ENCODE measurements around the gene HIGD1A. TPM values are rescaled to one million over a fixed set of nuclear protein-coding genes. Genes with fewer than 3 reads are reported as not detected.

Gene HIGD1A
- polyA plus RNA-seq, 6 donors from 2014 or later, result 47.7 to 83.7 (median 65.3) TPM

- Mint-ChIP-seq H3K9me3 (peaks cover 0 to 9% (median 0%) of the 10 kb centered on the region in 7 donors), H3K36me3 (no peaks in the 10 kb centered on the region), H3K27me3 (no peaks in the 10 kb centered on the region), H3K4me3 (peak overlapping the region; percentile 85 to 97 (median 95)), H3K27ac (peak overlapping the region; percentile 90 to 98 (median 96)), H3K4me1 (peaks cover 8 to 15% (median 12%) of the 10 kb centered on the region in 3 donors)
- DNase-seq, result no peak
- peak; percentile 4 to 7 for ATAC-seq (ENCODE audit: low read depth in 2 of 2)
Observed at GRCh38 chr3:42773409-42773751, 30.9 kb downstream of the HIGD1A start.

- peaks cover 8 to 15% (median 12%) of the 10 kb centered on the region in 3 donors for H3K4me1 Mint-ChIP-seq
- peak; percentile 92 to 95 for ATAC-seq (ENCODE audit: low read depth in 2 of 2)
- H3K27ac Mint-ChIP-seq, result peak within 1 kb of the TSS; percentile 90 to 98 (median 97)
- peaks cover 0 to 9% (median 0%) of the 10 kb centered on the region in 7 donors for H3K9me3 Mint-ChIP-seq
- DNase-seq, result peak; percentile 97
- H3K36me3 Mint-ChIP-seq, result no peaks in the 10 kb centered on the region
- no peaks in the 10 kb centered on the region for H3K27me3 Mint-ChIP-seq
- peak within 1 kb of the TSS; percentile 85 to 97 (median 95) for H3K4me3 Mint-ChIP-seq
Observed at GRCh38 chr3:42772670-42773408, 31.5 kb downstream of the HIGD1A start, which contains the start of gene CCDC13. CCDC13 (minus strand) TSS chr3:42773253; CDS start chr3:42758345, 14,908 bp downstream.

GRCh38 chr3:42771271-42771670, 33.0 kb downstream of the HIGD1A start:
- ATAC-seq (ENCODE audit: low read depth in 2 of 2) (no peak), DNase-seq (no peak)
- H3K27ac Mint-ChIP-seq, result peak overlapping the region in 4 of 6 donors; percentile 17 to 93 (median 86)
- H3K4me3 Mint-ChIP-seq, result peak overlapping the region in 6 of 8 donors; percentile 21 to 95 (median 48)
- no peaks in the 10 kb centered on the region for H3K27me3 Mint-ChIP-seq
- H3K36me3 Mint-ChIP-seq, result no peaks in the 10 kb centered on the region
- peaks cover 0 to 9% (median 0%) of the 10 kb centered on the region in 7 donors for H3K9me3 Mint-ChIP-seq
- H3K4me1 Mint-ChIP-seq, result peaks cover 8 to 15% (median 12%) of the 10 kb centered on the region in 3 donors

- Mint-ChIP-seq H3K27ac (no peak overlapping the region), H3K4me3 (no peak overlapping the region), H3K27me3 (peaks cover 0 to 8% (median 0%) of the 10 kb centered on the region in 3 donors), H3K36me3 (no peaks in the 10 kb centered on the region), H3K9me3 (peaks cover 0 to 9% (median 0%) of the 10 kb centered on the region in 7 donors), H3K4me1 (peaks cover 8 to 16% (median 15%) of the 10 kb centered on the region in 3 donors)
- DNase-seq (no peak), ATAC-seq (ENCODE audit: low read depth in 2 of 2) (no peak)
Observed at GRCh38 chr3:42769477-42770131, 34.7 kb downstream of the HIGD1A start.

- H3K4me3 Mint-ChIP-seq, result no peak overlapping the region
- no peak for DNase-seq
- H3K4me1 Mint-ChIP-seq, result peaks cover 0 to 4% (median 0%) of the 10 kb centered on the region in 3 donors
- no peaks in the 10 kb centered on the region for H3K9me3 Mint-ChIP-seq
- H3K27ac Mint-ChIP-seq, result no peak overlapping the region
- peaks cover 0 to 8% (median 0%) of the 10 kb centered on the region in 3 donors for H3K27me3 Mint-ChIP-seq
- ATAC-seq (ENCODE audit: low read depth in 2 of 2), result no peak
- H3K36me3 Mint-ChIP-seq, result no peaks in the 10 kb centered on the region
Observed at GRCh38 chr3:42764561-42765295, 39.6 kb downstream of the HIGD1A start.

- no peak for DNase-seq
- no peak overlapping the region for H3K4me3 Mint-ChIP-seq
- ATAC-seq (ENCODE audit: low read depth in 2 of 2), result no peak
- H3K9me3 Mint-ChIP-seq, result no peaks in the 10 kb centered on the region
- peaks cover 0 to 4% (median 0%) of the 10 kb centered on the region in 3 donors for H3K4me1 Mint-ChIP-seq
- no peak overlapping the region for H3K27ac Mint-ChIP-seq
- H3K36me3 Mint-ChIP-seq, result no peaks in the 10 kb centered on the region
- peaks cover 0 to 8% (median 0%) of the 10 kb centered on the region in 3 donors for H3K27me3 Mint-ChIP-seq
Observed at GRCh38 chr3:42764115-42764514, 40.2 kb downstream of the HIGD1A start.

- Mint-ChIP-seq H3K27me3 (peaks cover 0 to 18% (median 7%) of the 10 kb centered on the region in 3 donors), H3K9me3 (no peaks in the 10 kb centered on the region), H3K4me3 (no peak overlapping the region), H3K36me3 (no peaks in the 10 kb centered on the region), H3K4me1 (peaks cover 0 to 4% (median 0%) of the 10 kb centered on the region in 3 donors), H3K27ac (no peak overlapping the region)
- no peak for ATAC-seq (ENCODE audit: low read depth in 2 of 2)
- no peak for DNase-seq
Observed at GRCh38 chr3:42763021-42763420, 41.3 kb downstream of the HIGD1A start.

GRCh38 chr3:42762046-42762724, 42.1 kb downstream of the HIGD1A start:
- peak overlapping the region in 1 of 6 donors; percentile 8 for H3K27ac Mint-ChIP-seq
- ATAC-seq (ENCODE audit: low read depth in 2 of 2) (no peak), DNase-seq (no peak)
- H3K27me3 Mint-ChIP-seq, result peaks cover 0 to 20% (median 7%) of the 10 kb centered on the region in 3 donors
- no peaks in the 10 kb centered on the region for H3K36me3 Mint-ChIP-seq
- no peaks in the 10 kb centered on the region for H3K9me3 Mint-ChIP-seq
- peaks cover 0 to 4% (median 0%) of the 10 kb centered on the region in 3 donors for H3K4me1 Mint-ChIP-seq
- no peak overlapping the region for H3K4me3 Mint-ChIP-seq

GRCh38 chr3:42758126-42758525, 46.2 kb downstream of the HIGD1A start:
- no peak overlapping the region for H3K27ac Mint-ChIP-seq
- no peaks in the 10 kb centered on the region for H3K36me3 Mint-ChIP-seq
- no peak for DNase-seq
- H3K4me3 Mint-ChIP-seq, result no peak overlapping the region
- no peaks in the 10 kb centered on the region for H3K9me3 Mint-ChIP-seq
- H3K4me1 Mint-ChIP-seq, result no peaks in the 10 kb centered on the region
- ATAC-seq (ENCODE audit: low read depth in 2 of 2), result no peak
- H3K27me3 Mint-ChIP-seq, result peaks cover 0 to 11% (median 7%) of the 10 kb centered on the region in 3 donors

GRCh38 chr3:42756681-42757213, 47.5 kb downstream of the HIGD1A start:
- peak overlapping the region in 1 of 6 donors; percentile 9 for H3K27ac Mint-ChIP-seq

GRCh38 chr3:42755681-42756578, 48.4 kb downstream of the HIGD1A start:
- ATAC-seq (ENCODE audit: low read depth in 2 of 2) (peak in 1 of 2 donors; percentile 42), DNase-seq (no peak)
- Mint-ChIP-seq H3K4me3 (no peak overlapping the region), H3K36me3 (no peaks in the 10 kb centered on the region), H3K27me3 (peaks cover 0 to 11% (median 7%) of the 10 kb centered on the region in 3 donors), H3K9me3 (no peaks in the 10 kb centered on the region), H3K27ac (no peak overlapping the region), H3K4me1 (no peaks in the 10 kb centered on the region)

More at GRCh38 chr3:42756681-42757213, 47.5 kb downstream of the HIGD1A start:
- no peak for DNase-seq
- no peaks in the 10 kb centered on the region for H3K4me1 Mint-ChIP-seq
- H3K27me3 Mint-ChIP-seq, result peaks cover 0 to 11% (median 7%) of the 10 kb centered on the region in 3 donors
- H3K36me3 Mint-ChIP-seq, result no peaks in the 10 kb centered on the region
- H3K9me3 Mint-ChIP-seq, result no peaks in the 10 kb centered on the region
- H3K4me3 Mint-ChIP-seq, result no peak overlapping the region
- ATAC-seq (ENCODE audit: low read depth in 2 of 2), result no peak

GRCh38 chr3:42753757-42754156, 50.5 kb downstream of the HIGD1A start:
- H3K9me3 Mint-ChIP-seq, result no peaks in the 10 kb centered on the region
- DNase-seq, result no peak
- no peaks in the 10 kb centered on the region for H3K36me3 Mint-ChIP-seq
- H3K27ac Mint-ChIP-seq, result no peak overlapping the region
- H3K27me3 Mint-ChIP-seq, result peaks cover 0 to 9% (median 7%) of the 10 kb centered on the region in 3 donors
- no peak overlapping the region for H3K4me3 Mint-ChIP-seq
- peaks cover 0 to 6% (median 3%) of the 10 kb centered on the region in 3 donors for H3K4me1 Mint-ChIP-seq
- ATAC-seq (ENCODE audit: low read depth in 2 of 2), result no peak

All from naive B cell (primary cell).